HG02943 (cell line): ENCODE data around the gene FAM98C.

Source experiments
- ATAC-seq: cut with Tn5 transposase; IDR thresholded peaks from one replicate; pipeline ENCODE4 v1.9.1; 2021; ENCODE audit warnings: mild to moderate bottlenecking, low read depth, moderate library complexity; ENCODE audit not compliant: unreplicated experiment

The FAM98C gene

GRCh38 chr19:38376576-38376975 lies 26.3 kb upstream of the FAM98C start:
- no peak for ATAC-seq

GRCh38 chr19:38377052-38377451 lies 25.8 kb upstream of the FAM98C start:
- no peak for ATAC-seq

GRCh38 chr19:38378866-38379265 lies 24.0 kb upstream of the FAM98C start:
- ATAC-seq, result no peak

- no peak for ATAC-seq
Measured at GRCh38 chr19:38381138-38381537, 21.8 kb upstream of the FAM98C start.

GRCh38 chr19:38383184-38383583 lies 19.7 kb upstream of the FAM98C start:
- no peak for ATAC-seq

GRCh38 chr19:38383743-38384142 lies 19.1 kb upstream of the FAM98C start:
- ATAC-seq, result no peak

- ATAC-seq, result no peak
Measured at GRCh38 chr19:38384209-38385027, 18.5 kb upstream of the FAM98C start.

- no peak for ATAC-seq
Measured at GRCh38 chr19:38385057-38385803, 17.7 kb upstream of the FAM98C start.

GRCh38 chr19:38385804-38386257 lies 17.1 kb upstream of the FAM98C start:
- ATAC-seq, result no peak

- no peak for ATAC-seq
Measured at GRCh38 chr19:38386300-38386970, 16.5 kb upstream of the FAM98C start.

- ATAC-seq, result no peak
Measured at GRCh38 chr19:38386971-38387549, 15.8 kb upstream of the FAM98C start.

GRCh38 chr19:38387550-38388348 lies 15.1 kb upstream of the FAM98C start, which contains the start of gene GGN:
Gene GGN (minus strand): TSS chr19:38388034. CDS start chr19:38387261, 773 bp downstream.
- ATAC-seq, result no peak

- no peak for ATAC-seq
Measured at GRCh38 chr19:38388349-38389100, 14.4 kb upstream of the FAM98C start, which contains the start of gene SPRED3. Gene SPRED3 (plus strand): TSS chr19:38388697. CDS start chr19:38390303, 1,606 bp downstream.

- ATAC-seq, result no peak
Measured at GRCh38 chr19:38389101-38389925, 13.6 kb upstream of the FAM98C start.

GRCh38 chr19:38389957-38390924 lies 12.7 kb upstream of the FAM98C start:
- no peak for ATAC-seq

GRCh38 chr19:38391911-38392464 lies 10.9 kb upstream of the FAM98C start:
- ATAC-seq, result no peak
